ENCODE data around the gene NTNG1.

NTNG1 gene

GRCh38 chr1:107124694-107125093 lies 16.1 kb upstream of the NTNG1 start:
- H3K4me3 ChIP-seq (ENCODE audit: low read length), result no peak overlapping the region
- no peaks in the 10 kb centered on the region for H3K36me3 ChIP-seq (ENCODE audit: control insufficient read depth, insufficient read depth, low read length)
- no peaks in the 10 kb centered on the region for H3K27me3 ChIP-seq (ENCODE audit: control insufficient read depth, insufficient read depth, low read length)
- no peaks in the 10 kb centered on the region for H3K4me1 ChIP-seq (ENCODE audit: control insufficient read depth, insufficient read depth, low read length)
- no peak overlapping the region for H3K9ac ChIP-seq (ENCODE audit: low read length)
- no peaks in the 10 kb centered on the region for H3K9me3 ChIP-seq (ENCODE audit: control insufficient read depth, low read length)

GRCh38 chr1:107132195-107132594 lies 8.6 kb upstream of the NTNG1 start:
- Histone ChIP-seq H3K9me3 (ENCODE audit: control insufficient read depth, low read length) (no peaks in the 10 kb centered on the region), H3K4me1 (ENCODE audit: control insufficient read depth, insufficient read depth, low read length) (no peaks in the 10 kb centered on the region), H3K36me3 (ENCODE audit: control insufficient read depth, insufficient read depth, low read length) (no peaks in the 10 kb centered on the region), H3K9ac (ENCODE audit: low read length) (no peak overlapping the region), H3K4me3 (ENCODE audit: low read length) (no peak overlapping the region), H3K27me3 (ENCODE audit: control insufficient read depth, insufficient read depth, low read length) (no peaks in the 10 kb centered on the region)

DNA sequence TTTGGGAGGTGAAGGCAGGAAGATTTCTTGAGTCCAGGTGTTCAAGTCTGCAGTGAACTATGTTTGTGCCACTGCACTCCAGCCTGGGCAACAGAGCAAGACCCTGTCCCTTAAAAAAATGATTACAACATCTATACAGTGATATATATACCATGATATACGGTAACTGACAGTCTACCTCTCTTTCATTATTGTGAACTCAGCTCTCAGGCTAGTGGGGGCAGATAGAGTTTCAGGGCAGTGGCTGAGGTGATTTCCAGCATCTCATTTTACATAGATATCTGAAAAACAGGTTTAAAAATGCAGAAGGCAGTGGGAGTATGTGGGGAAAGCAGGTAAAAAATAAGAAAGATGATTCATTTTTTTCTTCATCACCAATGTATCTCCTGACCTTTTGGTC lies 8.1 kb upstream of the NTNG1 start:
- no peak overlapping the region for H3K9ac ChIP-seq (ENCODE audit: low read length)
- no peaks in the 10 kb centered on the region for H3K27me3 ChIP-seq (ENCODE audit: control insufficient read depth, insufficient read depth, low read length)
- no peak overlapping the region for H3K4me3 ChIP-seq (ENCODE audit: low read length)

DNA sequence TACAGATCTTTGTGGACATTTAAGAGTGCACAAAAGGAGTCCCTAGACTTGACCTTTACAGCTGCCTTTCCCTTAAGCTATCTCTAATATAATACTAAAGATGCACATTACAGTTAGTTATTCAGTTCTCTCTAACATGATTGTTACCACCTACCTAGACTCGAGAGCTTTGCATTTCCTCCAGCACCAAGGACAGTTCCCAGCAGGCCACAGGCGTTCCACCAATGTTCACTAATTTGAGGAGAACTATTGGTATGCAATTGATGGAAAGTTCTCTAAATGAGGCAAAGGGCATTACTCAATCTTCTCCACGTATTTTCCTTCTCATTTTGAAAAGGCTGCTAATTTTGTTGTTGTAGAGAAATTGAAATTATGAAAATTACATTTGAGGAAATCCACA lies 5.4 kb upstream of the NTNG1 start:
- H3K9me3 ChIP-seq (ENCODE audit: control insufficient read depth, low read length), result no peaks in the 10 kb centered on the region
- H3K4me1 ChIP-seq (ENCODE audit: control insufficient read depth, insufficient read depth, low read length), result no peaks in the 10 kb centered on the region
- H3K27me3 ChIP-seq (ENCODE audit: control insufficient read depth, insufficient read depth, low read length), result peaks cover 21% of the 10 kb centered on the region
- H3K36me3 ChIP-seq (ENCODE audit: control insufficient read depth, insufficient read depth, low read length), result no peaks in the 10 kb centered on the region
- no peak overlapping the region for H3K9ac ChIP-seq (ENCODE audit: low read length)
- no peak overlapping the region for H3K4me3 ChIP-seq (ENCODE audit: low read length)

More for the DNA sequence above, 8.1 kb upstream of the NTNG1 start:
- Histone ChIP-seq H3K4me1 (ENCODE audit: control insufficient read depth, insufficient read depth, low read length) (no peaks in the 10 kb centered on the region), H3K9me3 (ENCODE audit: control insufficient read depth, low read length) (no peaks in the 10 kb centered on the region), H3K36me3 (ENCODE audit: control insufficient read depth, insufficient read depth, low read length) (no peaks in the 10 kb centered on the region)

DNA sequence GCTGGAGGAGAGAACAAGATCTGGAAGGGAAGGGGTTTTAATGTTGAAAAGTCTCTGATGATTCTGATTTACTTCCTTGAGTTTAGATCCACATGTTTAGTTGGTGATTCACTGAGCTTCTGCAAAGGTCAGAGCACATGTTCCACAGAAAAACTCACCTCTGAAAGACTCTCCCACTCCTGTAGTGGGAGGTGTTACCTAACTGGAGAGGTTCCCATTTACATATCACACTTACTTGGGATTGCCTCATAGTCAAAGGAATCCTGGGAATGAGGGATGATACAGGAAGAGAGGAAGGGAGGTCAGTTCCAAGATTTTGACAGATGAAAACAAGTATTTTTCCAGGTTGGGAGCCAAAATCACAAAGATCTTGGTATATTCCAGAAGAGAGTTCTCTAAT lies 2.7 kb upstream of the NTNG1 start:
- H3K9ac ChIP-seq (ENCODE audit: low read length), result no peak overlapping the region
- H3K27me3 ChIP-seq (ENCODE audit: control insufficient read depth, insufficient read depth, low read length), result peaks cover 27% of the 10 kb centered on the region
- no peaks in the 10 kb centered on the region for H3K9me3 ChIP-seq (ENCODE audit: control insufficient read depth, low read length)

GRCh38 chr1:107138767-107139445 lies 1.9 kb upstream of the NTNG1 start:
- no peak overlapping the region for H3K4me3 ChIP-seq (ENCODE audit: low read length)
- H3K4me1 ChIP-seq (ENCODE audit: control insufficient read depth, insufficient read depth, low read length), result no peaks in the 10 kb centered on the region
- H3K36me3 ChIP-seq (ENCODE audit: control insufficient read depth, insufficient read depth, low read length), result no peaks in the 10 kb centered on the region
- H3K9ac ChIP-seq (ENCODE audit: low read length), result no peak overlapping the region
- no peaks in the 10 kb centered on the region for H3K9me3 ChIP-seq (ENCODE audit: control insufficient read depth, low read length)
- peaks cover 27% of the 10 kb centered on the region for H3K27me3 ChIP-seq (ENCODE audit: control insufficient read depth, insufficient read depth, low read length)

More for the DNA sequence above, 2.7 kb upstream of the NTNG1 start:
- no peaks in the 10 kb centered on the region for H3K4me1 ChIP-seq (ENCODE audit: control insufficient read depth, insufficient read depth, low read length)
- H3K36me3 ChIP-seq (ENCODE audit: control insufficient read depth, insufficient read depth, low read length), result no peaks in the 10 kb centered on the region
- no peak overlapping the region for H3K4me3 ChIP-seq (ENCODE audit: low read length)

DNA sequence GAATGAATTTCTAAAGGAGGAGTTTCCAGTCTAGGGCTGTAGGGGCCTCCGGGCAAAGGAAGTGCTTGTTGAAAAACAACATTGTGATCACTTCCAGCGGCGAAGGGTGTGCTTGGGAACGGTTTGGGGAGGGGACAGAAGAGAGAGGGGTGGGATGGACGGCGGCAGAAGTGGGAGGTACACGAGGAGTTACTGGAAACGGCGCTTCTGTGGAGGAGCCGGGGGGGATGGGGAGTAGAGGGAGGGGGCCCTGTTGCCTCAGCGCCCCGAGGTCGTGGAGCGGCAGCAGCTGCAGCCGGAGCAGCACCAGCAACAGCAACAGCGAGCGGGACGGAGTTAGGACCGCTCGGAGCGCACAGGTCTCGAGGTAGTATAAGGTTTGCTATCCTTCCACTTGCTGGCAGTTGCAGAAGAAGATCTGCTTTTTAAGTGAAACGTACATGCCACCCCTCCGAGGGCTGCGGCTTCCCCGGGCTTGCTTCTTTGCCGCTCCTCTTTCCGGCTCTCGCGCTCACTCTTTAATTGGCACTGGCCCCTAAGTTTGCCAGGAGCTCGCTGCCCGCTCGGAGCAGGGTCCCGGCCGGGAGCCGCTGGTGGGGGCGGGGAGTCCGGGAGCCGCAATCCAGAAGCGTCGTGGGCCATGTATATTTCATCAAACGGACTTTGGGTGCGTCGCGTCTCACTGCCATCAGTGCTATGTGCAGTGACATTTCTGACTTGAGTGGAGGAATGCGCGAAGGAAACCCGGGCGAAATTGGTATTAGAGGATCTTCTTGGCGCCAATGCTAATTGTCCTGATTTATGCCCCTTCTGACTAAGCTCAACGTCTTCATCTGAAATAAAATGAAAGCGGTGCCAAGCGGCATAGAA lies 771 bp upstream of the NTNG1 start:
- Histone ChIP-seq H3K27me3 (ENCODE audit: control insufficient read depth, insufficient read depth, low read length) (peaks cover 27% of the 10 kb centered on the region), H3K36me3 (ENCODE audit: control insufficient read depth, insufficient read depth, low read length) (no peaks in the 10 kb centered on the region), H3K4me1 (ENCODE audit: control insufficient read depth, insufficient read depth, low read length) (no peaks in the 10 kb centered on the region), H3K4me3 (ENCODE audit: low read length) (no peak overlapping the region), H3K9ac (ENCODE audit: low read length) (no peak overlapping the region), H3K9me3 (ENCODE audit: control insufficient read depth, low read length) (no peaks in the 10 kb centered on the region)

GRCh38 chr1:107141491-107142126 lies 770 bp downstream of the NTNG1 start:
- peak overlapping the region; percentile 12 for H3K4me3 ChIP-seq (ENCODE audit: low read length)
- no peaks in the 10 kb centered on the region for H3K4me1 ChIP-seq (ENCODE audit: control insufficient read depth, insufficient read depth, low read length)
- no peaks in the 10 kb centered on the region for H3K36me3 ChIP-seq (ENCODE audit: control insufficient read depth, insufficient read depth, low read length)
- peak overlapping the region; percentile 26 for H3K9ac ChIP-seq (ENCODE audit: low read length)
- no peaks in the 10 kb centered on the region for H3K9me3 ChIP-seq (ENCODE audit: control insufficient read depth, low read length)
- peaks cover 27% of the 10 kb centered on the region for H3K27me3 ChIP-seq (ENCODE audit: control insufficient read depth, insufficient read depth, low read length)

DNA sequence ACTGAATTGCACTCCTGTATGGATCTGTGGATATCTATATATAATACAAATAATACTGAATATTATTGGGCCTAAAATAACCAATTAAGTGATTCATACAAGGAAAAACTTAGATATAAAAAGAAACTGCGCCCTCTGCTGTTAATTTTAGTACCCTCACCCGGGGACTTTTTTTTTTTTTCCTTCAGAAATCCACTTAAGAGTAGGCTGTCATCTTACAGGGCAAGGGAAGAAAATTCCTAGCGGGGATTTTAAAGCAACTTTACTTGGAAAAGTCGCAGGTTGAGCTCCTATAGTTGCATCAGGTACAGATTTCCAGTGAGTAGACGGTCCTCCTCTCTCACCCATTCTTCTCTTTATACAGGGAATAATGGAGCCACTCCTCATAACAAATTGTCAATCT lies 1.3 kb downstream of the NTNG1 start:
- no peaks in the 10 kb centered on the region for H3K4me1 ChIP-seq (ENCODE audit: control insufficient read depth, insufficient read depth, low read length)
- peaks cover 27% of the 10 kb centered on the region for H3K27me3 ChIP-seq (ENCODE audit: control insufficient read depth, insufficient read depth, low read length)
- H3K4me3 ChIP-seq (ENCODE audit: low read length), result no peak overlapping the region
- no peaks in the 10 kb centered on the region for H3K36me3 ChIP-seq (ENCODE audit: control insufficient read depth, insufficient read depth, low read length)
- H3K9ac ChIP-seq (ENCODE audit: low read length), result no peak overlapping the region
- H3K9me3 ChIP-seq (ENCODE audit: control insufficient read depth, low read length), result no peaks in the 10 kb centered on the region

DNA sequence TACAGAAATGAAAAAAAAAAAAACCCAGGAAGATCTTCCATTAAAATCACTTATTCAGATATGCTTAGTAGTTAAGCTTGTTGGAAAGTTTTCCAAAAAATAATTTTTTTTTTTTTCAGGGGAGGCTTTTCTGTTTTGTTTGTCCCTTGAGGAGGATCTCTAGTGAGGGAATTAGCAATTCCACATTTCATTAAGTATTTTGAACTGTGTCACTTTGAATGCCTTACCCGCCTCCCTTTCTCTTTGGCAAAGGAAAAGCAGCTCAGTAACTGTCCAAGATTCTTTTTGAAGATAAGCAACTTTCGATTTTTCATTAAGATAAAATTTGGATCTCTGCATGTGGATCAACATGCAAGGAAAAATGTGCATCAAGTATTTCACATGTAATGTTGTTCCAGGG lies 1.8 kb downstream of the NTNG1 start:
- H3K9me3 ChIP-seq (ENCODE audit: control insufficient read depth, low read length), result no peaks in the 10 kb centered on the region
- no peaks in the 10 kb centered on the region for H3K36me3 ChIP-seq (ENCODE audit: control insufficient read depth, insufficient read depth, low read length)
- H3K27me3 ChIP-seq (ENCODE audit: control insufficient read depth, insufficient read depth, low read length), result peaks cover 27% of the 10 kb centered on the region
- H3K9ac ChIP-seq (ENCODE audit: low read length), result no peak overlapping the region
- no peaks in the 10 kb centered on the region for H3K4me1 ChIP-seq (ENCODE audit: control insufficient read depth, insufficient read depth, low read length)
- no peak overlapping the region for H3K4me3 ChIP-seq (ENCODE audit: low read length)

- no peak overlapping the region for H3K9ac ChIP-seq (ENCODE audit: low read length)
- no peaks in the 10 kb centered on the region for H3K9me3 ChIP-seq (ENCODE audit: control insufficient read depth, low read length)
- H3K27me3 ChIP-seq (ENCODE audit: control insufficient read depth, insufficient read depth, low read length), result peaks cover 4% of the 10 kb centered on the region
- H3K36me3 ChIP-seq (ENCODE audit: control insufficient read depth, insufficient read depth, low read length), result no peaks in the 10 kb centered on the region
- H3K4me1 ChIP-seq (ENCODE audit: control insufficient read depth, insufficient read depth, low read length), result no peaks in the 10 kb centered on the region
- H3K4me3 ChIP-seq (ENCODE audit: low read length), result no peak overlapping the region
Observed at GRCh38 chr1:107145637-107146036, 4.8 kb downstream of the NTNG1 start.

DNA sequence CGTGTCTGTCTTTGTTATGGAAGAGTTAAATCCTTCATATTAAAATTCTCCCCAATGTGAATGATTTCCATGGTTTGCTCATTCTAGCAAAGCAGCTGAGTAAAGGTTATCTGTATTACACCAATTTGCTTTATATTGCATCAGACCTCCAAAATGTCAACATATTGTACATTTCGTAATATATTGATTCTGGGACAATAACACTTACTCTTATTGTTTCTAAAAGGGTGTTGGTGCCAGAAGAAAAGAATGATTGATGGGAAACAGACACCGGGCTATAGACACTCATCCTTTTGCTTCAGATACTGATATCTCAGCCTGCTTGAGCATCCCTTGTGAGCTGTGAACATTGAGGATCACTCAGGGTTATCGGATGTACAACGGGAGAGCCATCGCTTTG lies 7.0 kb downstream of the NTNG1 start:
- Histone ChIP-seq H3K36me3 (ENCODE audit: control insufficient read depth, insufficient read depth, low read length) (no peaks in the 10 kb centered on the region), H3K9me3 (ENCODE audit: control insufficient read depth, low read length) (no peaks in the 10 kb centered on the region), H3K27me3 (ENCODE audit: control insufficient read depth, insufficient read depth, low read length) (no peaks in the 10 kb centered on the region), H3K4me1 (ENCODE audit: control insufficient read depth, insufficient read depth, low read length) (no peaks in the 10 kb centered on the region), H3K9ac (ENCODE audit: low read length) (no peak overlapping the region), H3K4me3 (ENCODE audit: low read length) (no peak overlapping the region)

Measured in mucosa of stomach (tissue), 1 donor.